Trophoblast cell (in vitro differentiated cells and primary cell): ENCODE results near the gene EIF2AK2.

Source experiments
- DNase-seq, 2 donors: peaks; one replicate each; pipeline ENCODE4 v3.0.0-alpha.2; 2016
- H2AFZ ChIP-seq: 2 replicates; pipeline ENCODE4 v1.6.1; 2013; ENCODE audit warnings: low read length, moderate library complexity, mild to moderate bottlenecking; ENCODE audit not compliant: insufficient read depth, poor library complexity
- H2AK5ac ChIP-seq: 2 replicates; pipeline ENCODE4 v1.6.1; 2013; ENCODE audit warnings: mild to moderate bottlenecking, low read length
- H2BK120ac ChIP-seq: 2 replicates; pipeline ENCODE4 v1.6.1; 2013; ENCODE audit warnings: low read length, mild to moderate bottlenecking, moderate library complexity; ENCODE audit not compliant: insufficient read depth, poor library complexity
- H2BK12ac ChIP-seq: 2 replicates; pipeline ENCODE4 v1.6.1; 2013; ENCODE audit warnings: mild to moderate bottlenecking, low read length, moderate library complexity
- H2BK5ac ChIP-seq: 2 replicates; pipeline ENCODE4 v1.6.1; 2013; ENCODE audit warnings: low read length, low read depth, moderate library complexity, mild to moderate bottlenecking; ENCODE audit not compliant: poor library complexity
- H3K14ac ChIP-seq: 2 replicates; pipeline ENCODE4 v1.6.1; 2013; ENCODE audit warnings: mild to moderate bottlenecking, low read length
- H3K18ac ChIP-seq: 2 replicates; pipeline ENCODE4 v1.6.1; 2013; ENCODE audit warnings: mild to moderate bottlenecking, low read length
- H3K23ac ChIP-seq: 2 replicates; pipeline ENCODE4 v1.6.1; 2013; ENCODE audit warnings: low read length
- H3K27ac ChIP-seq: 2 replicates; pipeline ENCODE4 v1.5.1; 2013; ENCODE audit warnings: low read depth, mild to moderate bottlenecking, inconsistent platforms, low read length, moderate library complexity
- H3K27me3 ChIP-seq: 2 replicates; pipeline ENCODE4 v1.6.1; 2013; ENCODE audit warnings: inconsistent platforms, mild to moderate bottlenecking, low read length, moderate library complexity; ENCODE audit not compliant: insufficient read depth
- H3K36me3 ChIP-seq, 2 experiments: 1 replicate in 1 of 2; 2 replicates in 1 of 2; pipeline ENCODE4 v1.6.1; 2013; ENCODE audit warnings: low read length in 2 of 2, mild to moderate bottlenecking in 2 of 2, moderate library complexity in 1 of 2; ENCODE audit not compliant: insufficient read depth in 2 of 2, control insufficient read depth in 1 of 2
- H3K4ac ChIP-seq: 2 replicates; pipeline ENCODE4 v1.6.1; 2013; ENCODE audit warnings: low read depth, mild to moderate bottlenecking, low read length, moderate library complexity
- H3K4me1 ChIP-seq, 2 experiments: 1 replicate in 1 of 2; 2 replicates in 1 of 2; pipeline ENCODE4 v1.6.1; 2013; ENCODE audit warnings: low read length in 2 of 2, mild to moderate bottlenecking in 2 of 2, moderate library complexity in 1 of 2; ENCODE audit not compliant: insufficient read depth in 2 of 2, control insufficient read depth in 1 of 2
- H3K4me2 ChIP-seq: 2 replicates; pipeline ENCODE4 v1.6.1; 2013; ENCODE audit warnings: inconsistent platforms, mild to moderate bottlenecking, low read length, moderate library complexity
- H3K4me3 ChIP-seq: 2 replicates; pipeline ENCODE4 v1.5.1; 2013; ENCODE audit warnings: mild to moderate bottlenecking, low read depth, low read length, inconsistent platforms
- H3K79me1 ChIP-seq: one replicate; pipeline ENCODE4 v1.6.1; 2013; ENCODE audit warnings: low read length
- H3K79me2 ChIP-seq: 2 replicates; pipeline ENCODE4 v1.6.1; 2013; ENCODE audit warnings: low read length, mild to moderate bottlenecking; ENCODE audit not compliant: control insufficient read depth, insufficient read depth, poor library complexity
- H3K9ac ChIP-seq: 2 replicates; pipeline ENCODE4 v1.6.1; 2013; ENCODE audit warnings: mild to moderate bottlenecking, low read length
- H3K9me3 ChIP-seq: 2 replicates; pipeline ENCODE4 v1.6.1; 2013; ENCODE audit warnings: low read depth, mild to moderate bottlenecking, control low read depth, inconsistent platforms, low read length; ENCODE audit not compliant: insufficient read depth
- H4K12ac ChIP-seq: 2 replicates; pipeline ENCODE4 v1.6.1; 2013; ENCODE audit warnings: low read depth, mild to moderate bottlenecking, low read length, moderate library complexity
- H4K8ac ChIP-seq: 2 replicates; pipeline ENCODE4 v1.6.1; 2013; ENCODE audit warnings: low read depth, mild to moderate bottlenecking, low read length, moderate library complexity
- H4K91ac ChIP-seq: one replicate; pipeline ENCODE4 v1.6.1; 2013; ENCODE audit warnings: low read depth, mild to moderate bottlenecking, low read length, moderate library complexity
- WGBS: extraction: QIAGEN DNeasy Blood & Tissue Kit; methylation state at CpG from one replicate; pipeline ENCODE4 v1.1.7; 2013; ENCODE audit warnings: missing lambda C conversion rate; ENCODE audit not compliant: insufficient read length, insufficient coverage; ENCODE audit errors: extremely low coverage; 5-methylcytosine and 5-hydroxymethylcytosine counted together

EIF2AK2 gene

DNA sequence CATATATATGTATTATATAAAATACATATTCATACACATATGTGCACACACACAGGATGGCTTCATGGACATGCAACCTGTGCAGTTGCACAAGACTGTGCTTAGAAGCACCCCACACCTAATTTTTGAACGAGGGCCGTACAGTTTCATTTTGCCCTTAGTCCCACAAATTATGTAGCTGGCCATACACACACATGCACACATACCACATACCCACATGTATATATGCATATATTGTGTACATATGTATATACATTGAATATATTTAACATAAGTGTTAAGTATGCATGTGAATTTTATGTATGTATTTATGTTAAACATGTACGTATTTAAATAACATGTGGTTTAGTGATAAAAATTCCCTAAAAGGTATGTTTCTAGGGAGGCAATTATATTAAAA is 54.2 kb downstream of the EIF2AK2 start:
- Histone ChIP-seq H3K4me1 (peaks cover 3 to 4% of the 10 kb centered on the region in 2 experiments), H3K14ac (no peak overlapping the region), H3K27ac (no peak overlapping the region), H3K4me3 (no peak overlapping the region), H3K79me2 (no peaks in the 10 kb centered on the region), H3K4me2 (no peak overlapping the region), H4K12ac (no peak overlapping the region), H2AK5ac (no peak overlapping the region), H3K4ac (no peak overlapping the region), H2BK5ac (no peak overlapping the region), H3K27me3 (no peaks in the 10 kb centered on the region), H3K9ac (no peak overlapping the region), H3K23ac (no peak overlapping the region), H3K36me3 (peaks cover 4 to 5% of the 10 kb centered on the region in 2 experiments), H3K79me1 (no peaks in the 10 kb centered on the region), H4K91ac (no peak overlapping the region), H3K18ac (no peak overlapping the region), H3K9me3 (no peaks in the 10 kb centered on the region), H2BK12ac (no peak overlapping the region), H2BK120ac (no peak overlapping the region), H2AFZ (no peak overlapping the region), H4K8ac (no peak overlapping the region)
- no peak for DNase-seq
- WGBS, result no CpG with 5 or more reads among the region's 3 CpGs

DNA sequence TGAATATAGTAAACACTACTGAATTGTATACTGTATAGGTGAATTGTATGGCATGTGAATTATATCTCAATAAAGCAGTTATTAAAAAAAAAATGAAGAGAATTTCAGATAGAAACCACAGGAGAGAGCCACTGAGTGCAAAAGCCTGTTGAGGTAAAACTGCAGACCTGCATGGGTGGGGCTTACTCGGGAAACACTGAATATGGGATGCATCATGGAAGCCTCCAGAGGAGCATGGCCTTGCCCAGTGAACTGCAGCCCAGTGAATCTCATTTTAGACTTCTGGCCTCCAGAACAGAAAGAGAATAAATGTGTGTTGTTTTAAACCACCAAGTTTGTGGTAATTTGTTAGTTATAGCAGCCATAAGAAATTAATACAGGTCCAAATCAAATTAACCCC is 56.7 kb downstream of the EIF2AK2 start:
- peak; percentile 8 to 34 for DNase-seq
- Histone ChIP-seq H4K8ac (no peak overlapping the region), H3K27me3 (no peaks in the 10 kb centered on the region), H2BK120ac (no peak overlapping the region), H3K23ac (no peak overlapping the region), H3K14ac (no peak overlapping the region), H3K4me3 (no peak overlapping the region), H2BK12ac (no peak overlapping the region), H3K79me2 (no peaks in the 10 kb centered on the region), H3K4ac (no peak overlapping the region), H2AFZ (no peak overlapping the region), H3K9me3 (no peaks in the 10 kb centered on the region), H3K18ac (no peak overlapping the region), H3K4me1 (peaks cover 3 to 4% of the 10 kb centered on the region in 2 experiments), H2AK5ac (no peak overlapping the region), H3K4me2 (no peak overlapping the region), H3K79me1 (no peaks in the 10 kb centered on the region), H3K27ac (no peak overlapping the region), H3K36me3 (peaks cover 2 to 3% of the 10 kb centered on the region in 2 experiments), H4K91ac (no peak overlapping the region), H4K12ac (no peak overlapping the region), H3K9ac (no peak overlapping the region), H2BK5ac (no peak overlapping the region)
- no CpG with 5 or more reads among the region's 1 CpG for WGBS

DNA sequence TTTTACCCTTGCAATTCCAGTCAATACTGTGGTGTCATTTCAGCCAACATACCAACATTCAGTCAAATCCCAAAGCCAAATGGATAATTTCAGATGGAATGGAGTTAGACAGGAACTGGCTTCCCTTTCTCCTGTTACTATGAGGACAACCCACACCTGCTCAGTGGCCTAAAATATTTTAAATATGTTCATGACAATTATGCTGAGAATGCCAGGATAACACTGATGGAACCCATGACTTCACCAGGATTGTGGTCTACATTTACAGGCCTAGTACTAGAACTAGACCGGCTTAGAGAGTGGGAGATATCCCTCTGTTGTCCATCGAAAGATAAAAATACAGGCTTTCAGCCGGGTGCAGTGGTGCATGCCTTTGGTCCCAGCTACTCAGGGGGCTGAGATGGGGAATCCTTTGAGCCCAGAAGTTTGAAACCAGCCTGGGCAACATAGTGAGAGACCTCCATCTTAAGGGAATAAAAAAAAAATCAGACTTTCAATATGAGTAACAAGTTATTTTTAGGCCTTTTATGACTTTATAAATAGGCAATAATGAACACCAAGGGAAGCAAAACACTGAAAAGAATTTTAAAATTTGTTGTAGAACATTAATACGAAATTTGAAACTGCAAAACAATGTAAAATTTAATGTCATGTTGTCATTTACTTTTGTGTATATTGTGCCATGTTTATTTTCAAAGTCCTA is 58.2 kb downstream of the EIF2AK2 start:
- peaks cover 5 to 8% of the 10 kb centered on the region in 2 experiments for H3K36me3 ChIP-seq
- no peak overlapping the region for H3K9ac ChIP-seq
- H2BK12ac ChIP-seq, result no peak overlapping the region
- no peak overlapping the region for H2BK120ac ChIP-seq
- H3K4ac ChIP-seq, result no peak overlapping the region
- no peaks in the 10 kb centered on the region for H3K9me3 ChIP-seq
- no peak overlapping the region for H2AK5ac ChIP-seq
- H2AFZ ChIP-seq, result no peak overlapping the region
- H3K18ac ChIP-seq, result no peak overlapping the region
- H3K27ac ChIP-seq, result no peak overlapping the region
- H3K79me2 ChIP-seq, result no peaks in the 10 kb centered on the region
- no peak overlapping the region for H3K4me3 ChIP-seq
- no peak overlapping the region for H4K8ac ChIP-seq
- H3K27me3 ChIP-seq, result no peaks in the 10 kb centered on the region
- whole genome bisulfite sequencing, result no CpG with 5 or more reads among the region's 4 CpGs
- H4K91ac ChIP-seq, result no peak overlapping the region
- H3K14ac ChIP-seq, result no peak overlapping the region
- no peak overlapping the region for H3K4me2 ChIP-seq
- no peaks in the 10 kb centered on the region for H3K79me1 ChIP-seq
- DNase-seq, result peak; percentile 78 to 96
- no peak overlapping the region for H4K12ac ChIP-seq
- no peak overlapping the region for H3K23ac ChIP-seq
- no peak overlapping the region for H2BK5ac ChIP-seq
- peaks cover 1 to 3% of the 10 kb centered on the region in 2 experiments for H3K4me1 ChIP-seq

DNA sequence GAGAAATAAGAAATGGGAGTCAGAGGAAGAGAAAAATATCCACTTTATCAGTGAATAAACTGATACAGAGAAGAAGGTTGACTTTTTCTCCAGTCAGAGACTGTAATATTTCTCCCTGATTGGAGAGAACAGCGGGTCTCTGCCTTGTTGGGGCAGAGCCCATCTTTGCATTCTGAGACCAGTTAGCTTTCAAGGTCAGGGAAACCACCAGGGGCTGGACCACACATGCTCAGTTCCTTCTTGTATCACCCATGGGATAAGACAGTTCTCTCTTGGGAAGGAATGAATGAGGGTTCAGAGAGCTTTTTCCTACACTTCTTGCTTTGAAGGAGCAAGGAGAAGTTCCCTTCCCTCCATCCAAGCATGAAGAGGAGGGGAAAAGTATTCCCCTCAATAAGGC is 60.2 kb downstream of the EIF2AK2 start:
- H3K27me3 ChIP-seq, result no peaks in the 10 kb centered on the region
- H3K4ac ChIP-seq, result no peak overlapping the region
- H4K12ac ChIP-seq, result no peak overlapping the region
- no peak overlapping the region for H2AFZ ChIP-seq
- no CpG with 5 or more reads among the region's 1 CpG for WGBS
- no peaks in the 10 kb centered on the region for H3K79me1 ChIP-seq
- DNase-seq, result no peak
- no peak overlapping the region for H2BK120ac ChIP-seq
- H2AK5ac ChIP-seq, result no peak overlapping the region
- H3K4me1 ChIP-seq, result peaks cover 1 to 3% of the 10 kb centered on the region in 2 experiments
- no peak overlapping the region for H3K14ac ChIP-seq
- H3K9me3 ChIP-seq, result no peaks in the 10 kb centered on the region
- peaks cover 9 to 10% of the 10 kb centered on the region in 2 experiments for H3K36me3 ChIP-seq
- no peak overlapping the region for H4K91ac ChIP-seq
- H3K18ac ChIP-seq, result no peak overlapping the region
- H3K4me3 ChIP-seq, result no peak overlapping the region
- no peak overlapping the region for H3K9ac ChIP-seq
- no peak overlapping the region for H4K8ac ChIP-seq
- H3K4me2 ChIP-seq, result no peak overlapping the region
- H2BK5ac ChIP-seq, result no peak overlapping the region
- no peaks in the 10 kb centered on the region for H3K79me2 ChIP-seq
- no peak overlapping the region for H3K27ac ChIP-seq
- H3K23ac ChIP-seq, result no peak overlapping the region
- no peak overlapping the region for H2BK12ac ChIP-seq
